ENCODE measurements around the gene UBE2M.
A peak's percentile ranks its signal among the peaks of the same experiment; 100 is the strongest.

UBE2M gene

GRCh38 chr19:58572026-58572817 lies 13.8 kb upstream of the UBE2M start:
- H3K27ac ChIP-seq (ENCODE audit: low read length) = peak overlapping the region; percentile 87
- no peaks in the 10 kb centered on the region for H3K27me3 ChIP-seq (ENCODE audit: low read depth, low read length)
- peak overlapping the region; percentile 42; the same call in 1 of the 2 replicates for H3K9ac ChIP-seq (ENCODE audit: low read length)
- H3K4me2 ChIP-seq (ENCODE audit: low read length) = peak overlapping the region; percentile 78
- H3K9me3 ChIP-seq (ENCODE audit: insufficient read depth, low read length) = no peaks in the 10 kb centered on the region
- H3K4me1 ChIP-seq (ENCODE audit: low read length) = peaks cover 17% of the 10 kb centered on the region
- H3K79me2 ChIP-seq (ENCODE audit: low read length) = peaks cover 13% of the 10 kb centered on the region
- H3K4me3 ChIP-seq (ENCODE audit: low read length) = peak overlapping the region; percentile 92
- no peak overlapping the region; the same call in 1 of the 2 replicates for H2AFZ ChIP-seq (ENCODE audit: low read depth, low read length)
- no peak for TF ChIP-seq CTCF (IDR thresholded peaks at IDR 0.05; ENCODE audit: low read depth, low read length)
- no peak for TF ChIP-seq EZH2phosphoT487 (IDR thresholded peaks at IDR 0.05; ENCODE audit: low read depth)
- H4K20me1 ChIP-seq (ENCODE audit: insufficient read depth, low read length) = no peaks in the 10 kb centered on the region
- peaks cover 20% of the 10 kb centered on the region for H3K36me3 ChIP-seq (replicated peaks; ENCODE audit: low read depth, low read length)

- Histone ChIP-seq H3K4me2 (ENCODE audit: low read length) (peak overlapping the region; percentile 78), H3K4me3 (ENCODE audit: low read length) (peak overlapping the region; percentile 92; the same call in 1 of the 2 replicates), H3K27ac (ENCODE audit: low read length) (no peak overlapping the region), H3K4me1 (ENCODE audit: low read length) (peaks cover 17% of the 10 kb centered on the region), H3K9me3 (ENCODE audit: insufficient read depth, low read length) (no peaks in the 10 kb centered on the region), H2AFZ (ENCODE audit: low read depth, low read length) (no peak overlapping the region), H3K27me3 (ENCODE audit: low read depth, low read length) (no peaks in the 10 kb centered on the region), H3K36me3 (replicated peaks; ENCODE audit: low read depth, low read length) (peaks cover 23% of the 10 kb centered on the region), H4K20me1 (ENCODE audit: insufficient read depth, low read length) (no peaks in the 10 kb centered on the region), H3K79me2 (ENCODE audit: low read length) (peaks cover 13% of the 10 kb centered on the region), H3K9ac (ENCODE audit: low read length) (no peak overlapping the region)
- TF ChIP-seq CTCF (IDR thresholded peaks at IDR 0.05; ENCODE audit: low read depth, low read length) = no peak
- no peak for TF ChIP-seq EZH2phosphoT487 (IDR thresholded peaks at IDR 0.05; ENCODE audit: low read depth)
These were observed 13.2 kb upstream of the UBE2M start for GRCh38 chr19:58571575-58571947.

GRCh38 chr19:58570770-58571574 lies 12.6 kb upstream of the UBE2M start:
- peaks cover 12% of the 10 kb centered on the region for H3K79me2 ChIP-seq (ENCODE audit: low read length)
- no peak overlapping the region for H3K4me3 ChIP-seq (ENCODE audit: low read length)
- no peaks in the 10 kb centered on the region for H4K20me1 ChIP-seq (ENCODE audit: insufficient read depth, low read length)
- TF ChIP-seq CTCF (IDR thresholded peaks at IDR 0.05; ENCODE audit: low read depth, low read length) (no peak), EZH2phosphoT487 (IDR thresholded peaks at IDR 0.05; ENCODE audit: low read depth) (no peak)
- no peak overlapping the region for H2AFZ ChIP-seq (ENCODE audit: low read depth, low read length)
- H3K27ac ChIP-seq (ENCODE audit: low read length) = no peak overlapping the region
- H3K9me3 ChIP-seq (ENCODE audit: insufficient read depth, low read length) = no peaks in the 10 kb centered on the region
- peaks cover 23% of the 10 kb centered on the region for H3K36me3 ChIP-seq (replicated peaks; ENCODE audit: low read depth, low read length)
- no peaks in the 10 kb centered on the region for H3K27me3 ChIP-seq (ENCODE audit: low read depth, low read length)
- H3K4me2 ChIP-seq (ENCODE audit: low read length) = no peak overlapping the region
- peaks cover 20% of the 10 kb centered on the region for H3K4me1 ChIP-seq (ENCODE audit: low read length)
- H3K9ac ChIP-seq (ENCODE audit: low read length) = no peak overlapping the region
